H1 (cell line): Measurements from ENCODE around the gene TIAL1. TPM values are rescaled to one million over a fixed set of nuclear protein-coding genes. Genes with fewer than 3 reads are reported as not detected.

Experiments used
- CTCF ChIA-PET: fragments of 300-600 bp; sonication (Branson Sonifier 250); formaldehyde crosslinking; loops from one replicate; lab custom pipeline; 2021; ENCODE audit not compliant: partially characterized antibody; lab: Charles Lee
- POLR2A ChIA-PET: fragments of 300-600 bp; sonication (Branson Sonifier 250); formaldehyde crosslinking; loops from one replicate; lab custom pipeline; 2021; ENCODE audit warnings: inconsistent platforms; ENCODE audit not compliant: partially characterized antibody; lab: Charles Lee
- DNase-seq, 2 experiments: peaks; one replicate each; pipeline versions ENCODE4 v3.0.0 to v3.0.0-alpha.2; 2010 to 2022; ENCODE audit warnings: low spot score in 2 of 2, low read depth in 1 of 2, mixed read lengths in 1 of 2
- FAIRE-seq: peaks from 2 replicates; lab custom pipeline; 2011; peaks lifted over from hg19 to GRCh38; lab: Jason Lieb, UNC
- H2AFZ ChIP-seq: 2 replicates; pipeline ENCODE4 v1.8.1; 2012; ENCODE audit warnings: low read length, inconsistent platforms
- H2AK5ac ChIP-seq: 2 replicates; pipeline ENCODE4 v1.6.1; 2013; ENCODE audit warnings: low read depth, low read length
- H2BK120ac ChIP-seq: replicated peaks from 2 replicates; pipeline ENCODE3; 2013; ENCODE audit warnings: low read depth, low read length, inconsistent platforms
- H2BK12ac ChIP-seq: 2 replicates; pipeline ENCODE4 v1.6.1; 2013; ENCODE audit warnings: low read depth, low read length
- H2BK15ac ChIP-seq: 2 replicates; pipeline ENCODE4 v1.6.1; 2013; ENCODE audit warnings: low read length
- H2BK20ac ChIP-seq: 2 replicates; pipeline ENCODE4 v1.6.1; 2013; ENCODE audit warnings: low read length
- H2BK5ac ChIP-seq: 2 replicates; pipeline ENCODE4 v1.6.1; 2013; ENCODE audit warnings: low read depth, low read length
- H3K14ac ChIP-seq: 2 replicates; pipeline ENCODE4 v1.6.1; 2013; ENCODE audit warnings: inconsistent platforms; ENCODE audit not compliant: insufficient read length
- H3K18ac ChIP-seq: 2 replicates; pipeline ENCODE4 v1.6.1; 2013; ENCODE audit warnings: low read length; ENCODE audit errors: extremely low read depth
- H3K23ac ChIP-seq: 2 replicates; pipeline ENCODE4 v1.6.1; 2013; ENCODE audit warnings: inconsistent platforms; ENCODE audit not compliant: insufficient read length
- H3K23me2 ChIP-seq: 2 replicates; pipeline ENCODE4 v1.6.1; 2013; ENCODE audit warnings: low read depth, low read length
- H3K27ac ChIP-seq: 2 replicates; pipeline ENCODE4 v1.6.1; 2011; ENCODE audit warnings: low read depth, low read length, inconsistent platforms
- H3K27me3 ChIP-seq, 4 experiments: replicated peaks in 1 of 4; 1 replicate in 1 of 4; 2 replicates in 3 of 4; pipeline versions ENCODE4 v1.6.1 to v1.8.1; 2011 to 2013; ENCODE audit warnings: low read length in 3 of 4, mild to moderate bottlenecking in 3 of 4, inconsistent platforms in 2 of 4, mixed read lengths in 2 of 4, moderate library complexity in 1 of 4; ENCODE audit not compliant: control insufficient read depth in 3 of 4, insufficient read depth in 3 of 4; ENCODE audit errors: extremely low read depth in 1 of 4
- H3K36me3 ChIP-seq, 4 experiments: 2 replicates each; pipeline versions ENCODE4 v1.6.1 to v1.8.1; 2011 to 2013; ENCODE audit warnings: mild to moderate bottlenecking in 4 of 4, low read length in 3 of 4, moderate library complexity in 2 of 4, control low read depth in 1 of 4, inconsistent platforms in 1 of 4; ENCODE audit not compliant: insufficient read depth in 4 of 4, control insufficient read depth in 2 of 4
- H3K4ac ChIP-seq: replicated peaks from 2 replicates; pipeline ENCODE3; 2013; ENCODE audit warnings: low read length, low read depth, mixed read lengths, inconsistent platforms; ENCODE audit not compliant: insufficient read length
- H3K4me1 ChIP-seq, 4 experiments: replicated peaks in 1 of 4; 1 replicate in 1 of 4; 2 replicates in 3 of 4; pipeline versions ENCODE4 v1.6.1 to v1.8.1; 2011 to 2013; ENCODE audit warnings: low read length in 3 of 4, inconsistent platforms in 2 of 4, mixed read lengths in 1 of 4; ENCODE audit not compliant: insufficient read depth in 4 of 4, control insufficient read depth in 3 of 4
- H3K4me2 ChIP-seq, 2 experiments: 2 replicates each; pipeline versions ENCODE4 v1.6.1 to v1.8.1; 2011 to 2013; ENCODE audit warnings: low read depth in 2 of 2, low read length in 2 of 2, control low read depth in 1 of 2, inconsistent platforms in 1 of 2, mild to moderate bottlenecking in 1 of 2; ENCODE audit not compliant: insufficient read depth in 1 of 2
- H3K4me3 ChIP-seq, 4 experiments: fragments of 200-600, 300-600 bp in 1 of 4; sonication (generic), shearing (Covaris generic), sonication (Bioruptor Twin) in 1 of 4; 2 replicates each; pipeline versions ENCODE4 v1.5.1 to v1.8.1; 2011 to 2016; ENCODE audit warnings: low read length in 4 of 4, low read depth in 3 of 4, control low read depth in 2 of 4, inconsistent platforms in 2 of 4, mild to moderate bottlenecking in 2 of 4, mixed read lengths in 1 of 4, moderate library complexity in 1 of 4; ENCODE audit not compliant: insufficient read depth in 2 of 4; ENCODE audit errors: extremely low read depth in 1 of 4
- H3K56ac ChIP-seq: replicated peaks from 2 replicates; pipeline ENCODE3; 2013; ENCODE audit warnings: low read depth, mild to moderate bottlenecking, mixed read lengths, low read length, inconsistent platforms; ENCODE audit not compliant: insufficient read length
- H3K79me1 ChIP-seq: 2 replicates; pipeline ENCODE4 v1.6.1; 2013; ENCODE audit warnings: low read depth, low read length, control low read depth
- H3K79me2 ChIP-seq, 2 experiments: 2 replicates each; pipeline versions ENCODE4 v1.6.1 to v1.8.1; 2012 to 2013; ENCODE audit warnings: low read length in 2 of 2, mild to moderate bottlenecking in 2 of 2, inconsistent platforms in 1 of 2; ENCODE audit not compliant: insufficient read depth in 2 of 2, control insufficient read depth in 1 of 2
- H3K9ac ChIP-seq, 4 experiments: replicated peaks in 1 of 4; 1 replicate in 1 of 4; 2 replicates in 3 of 4; pipeline versions ENCODE4 v1.6.1 to v1.8.1; 2011 to 2013; ENCODE audit warnings: low read depth in 3 of 4, low read length in 3 of 4, control low read depth in 2 of 4, mild to moderate bottlenecking in 2 of 4, moderate library complexity in 2 of 4, inconsistent platforms in 1 of 4; ENCODE audit errors: extremely low read depth in 1 of 4
- H3K9me3 ChIP-seq, 2 experiments: 2 replicates each; pipeline versions ENCODE4 v1.6.1 to v1.8.1; 2012 to 2013; ENCODE audit warnings: mild to moderate bottlenecking in 2 of 2, moderate library complexity in 2 of 2, control low read depth in 1 of 2, inconsistent platforms in 1 of 2, low read depth in 1 of 2, low read length in 1 of 2, mixed read lengths in 1 of 2; ENCODE audit not compliant: insufficient read depth in 2 of 2
- H4K20me1 ChIP-seq, 2 experiments: replicated peaks in 1 of 2; 2 replicates each; pipeline versions ENCODE3 to v1.8.1; 2011 to 2013; ENCODE audit warnings: inconsistent platforms in 2 of 2, low read length in 2 of 2, mild to moderate bottlenecking in 1 of 2; ENCODE audit not compliant: insufficient read depth in 2 of 2, control insufficient read depth in 1 of 2
- H4K5ac ChIP-seq: 2 replicates; pipeline ENCODE4 v1.6.1; 2013; ENCODE audit warnings: low read length, low read depth, mixed read lengths, inconsistent platforms; ENCODE audit not compliant: insufficient read length
- H4K8ac ChIP-seq: 2 replicates; pipeline ENCODE4 v1.8.0; 2013; ENCODE audit warnings: mild to moderate bottlenecking, moderate library complexity, low read length, inconsistent platforms; ENCODE audit not compliant: insufficient read depth; ENCODE audit errors: extremely low read depth
- H4K91ac ChIP-seq: replicated peaks from 2 replicates; pipeline ENCODE3; 2013; ENCODE audit warnings: low read length, mixed read lengths, inconsistent platforms; ENCODE audit not compliant: insufficient read length
- ATF2 ChIP-seq: IDR thresholded peaks from 2 replicates; pipeline ENCODE4 v1.6.1; 2012; ENCODE audit warnings: low read length, inconsistent platforms
- BACH1 ChIP-seq: IDR thresholded peaks from 2 replicates; pipeline ENCODE4 v1.6.1; 2012; ENCODE audit warnings: low read length, improper control_type of control experiment
- CHD2 ChIP-seq: IDR thresholded peaks from 2 replicates; pipeline ENCODE4 v1.6.1; 2012; ENCODE audit warnings: low read length, improper control_type of control experiment
- KDM5A ChIP-seq: fragments of 200-600 bp; IDR thresholded peaks from 2 replicates; pipeline ENCODE4 v1.7.1; 2012; ENCODE audit warnings: mild to moderate bottlenecking, low read length, inconsistent platforms, mixed read lengths
- NANOG ChIP-seq: IDR thresholded peaks from 2 replicates; pipeline ENCODE4 v1.6.1; 2011; ENCODE audit warnings: low read length, low read depth, mild to moderate bottlenecking, inconsistent platforms; ENCODE audit not compliant: insufficient read depth, poor library complexity, severe bottlenecking
- PHF8 ChIP-seq: fragments of 200-600 bp; sonication (generic); conservative IDR thresholded peaks from 2 replicates; pipeline ENCODE4 v1.7.1; 2012; ENCODE audit warnings: low read depth, mild to moderate bottlenecking, inconsistent platforms, low read length, moderate library complexity
- RNF2 ChIP-seq: fragments of 200-900, 300-1000 bp; sonication (generic); IDR thresholded peaks from 2 replicates; pipeline ENCODE4 v1.7.1; 2016; ENCODE audit warnings: borderline replicate concordance, low read depth, mild to moderate bottlenecking, antibody characterized with exemption, low read length; ENCODE audit not compliant: poor library complexity, severe bottlenecking; ENCODE audit errors: missing control alignments
- TCF12 ChIP-seq: IDR thresholded peaks from 2 replicates; pipeline ENCODE4 v1.6.1; 2011; ENCODE audit warnings: low read depth, mild to moderate bottlenecking, low read length
- WGBS, 2 experiments: shearing (Covaris generic) in 1 of 2; methylation state at CpG; one replicate each; pipeline versions ENCODE4 v1.1.6 to v1.1.7; 2013 to 2015; ENCODE audit warnings: low lambda C conversion rate in 2 of 2, mixed read lengths in 2 of 2, inconsistent platforms in 1 of 2, low coverage in 1 of 2, missing lambda C conversion rate in 1 of 2; ENCODE audit not compliant: insufficient replicate concordance in 2 of 2, insufficient coverage in 1 of 2, insufficient read length in 1 of 2; ENCODE audit errors: extremely low coverage in 1 of 2, missing lambda C conversion rate in 1 of 2; 5-methylcytosine and 5-hydroxymethylcytosine counted together
- polyA plus RNA-seq, 7 experiments: library from polyadenylated mRNA; depleted of rRNA in 3 of 7; stranded (reverse) in 5 of 7; unstranded in 2 of 7; fragments of >200 nt in 5 of 7; fragments of 200-250 nt in 2 of 7; gene quantifications; 1 replicate in 5 of 7; 2 replicates in 1 of 7; 4 replicates in 1 of 7; pipeline versions ENCODE4 v1.2.1 to v1.2.3, GENCODE V29; 2011 to 2013; ENCODE audit warnings: missing spikeins in 2 of 7, mixed read lengths in 2 of 7
- total RNA-seq: library from RNA; stranded (reverse); fragmentation: NEBNext Ultra II Directional; extraction: Animal tissue kit (Norgen Biotek cat#: 25700); gene quantifications from 2 replicates; pipeline ENCODE4 v1.2.1, GENCODE V29; 2021

Gene TIAL1
- total and polyA plus RNA-seq, 2 of the 8 experiments (the other 6 are each of a cell fraction or from before 2014, with no cell fraction given) = 50.4 to 166 TPM

- H2BK12ac ChIP-seq = no peak overlapping the region
- no peak overlapping the region for H3K27ac ChIP-seq
- no peak overlapping the region for H2BK120ac ChIP-seq
- no peak overlapping the region for H4K8ac ChIP-seq
- H3K9ac ChIP-seq = no peak overlapping the region
- H3K23me2 ChIP-seq = no peaks in the 10 kb centered on the region; the same call in 1 of the 2 replicates
- no peak overlapping the region for H3K23ac ChIP-seq
- H3K36me3 ChIP-seq = no peaks in the 10 kb centered on the region
- H3K27me3 ChIP-seq = no peaks in the 10 kb centered on the region
- H4K91ac ChIP-seq = no peak overlapping the region
- ChIA-PET POLR2A (no interaction called here), CTCF (interaction anchor here (1.0 to 4.0 kb wide), 4 partner anchors 11 to 421 kb away, joined by 3 to 21 read pairs (median 12); no protein-coding TSS in a partner anchor)
- H3K4ac ChIP-seq = no peak overlapping the region
- no peaks in the 10 kb centered on the region for H3K9me3 ChIP-seq
- DNase-seq (no peak), FAIRE-seq (no peak)
- H4K20me1 ChIP-seq = no peaks in the 10 kb centered on the region
- H2BK5ac ChIP-seq = no peak overlapping the region
- no peak overlapping the region for H3K56ac ChIP-seq
- H3K14ac ChIP-seq = no peak overlapping the region
- H3K79me1 ChIP-seq = no peaks in the 10 kb centered on the region
- no peak overlapping the region for H2AK5ac ChIP-seq
- no peak overlapping the region for H4K5ac ChIP-seq
- H3K4me2 ChIP-seq = no peak overlapping the region
- no peak overlapping the region for H2BK15ac ChIP-seq
- no peak overlapping the region; the same call in 1 of the 2 replicates for H2AFZ ChIP-seq
- TF ChIP-seq KDM5A (no peak), BACH1 (no peak), PHF8 (no peak), TCF12 (no peak), ATF2 (no peak), NANOG (no peak), CHD2 (no peak), RNF2 (no peak)
- no peak overlapping the region for H3K4me3 ChIP-seq
- 73% methylated on average over 2 of the region's 2 CpGs; no CpG with 5 or more reads in 1 of the 2 experiments for WGBS, 2 experiments
- H3K79me2 ChIP-seq = no peaks in the 10 kb centered on the region
- no peaks in the 10 kb centered on the region; a peak in 2 of 7 replicates for H3K4me1 ChIP-seq
- H3K18ac ChIP-seq = no peak overlapping the region
- no peak overlapping the region for H2BK20ac ChIP-seq
These were observed 22.5 kb upstream of the TIAL1 start for GRCh38 chr10:119619215-119619614.
